Gastroesophageal sphincter (tissue), 3 donors: Measurements from ENCODE around the gene IMMP2L.

Experiments
- CTCF ChIP-seq, 4 experiments: fragments of 200-600 bp in 2 of 4; fragments of 450-650 bp in 2 of 4; sonication (generic) in 1 of 4; IDR thresholded peaks; one replicate each; pipeline ENCODE4 v1.5.1; 2017 to 2019; ENCODE audit warnings: antibody characterized with exemption in 4 of 4, mild to moderate bottlenecking in 2 of 4, moderate library complexity in 2 of 4
- POLR2A ChIP-seq, 2 donors: fragments of 450-650 bp; IDR thresholded peaks; one replicate each; pipeline ENCODE4 v1.6.1; 2017; ENCODE audit warnings: antibody characterized with exemption in 2 of 2, mild to moderate bottlenecking in 2 of 2, moderate library complexity in 1 of 2

- TF ChIP-seq CTCF (IDR thresholded peaks at IDR 0.05) (no peak), POLR2A (IDR thresholded peaks at IDR 0.05) (no peak)
Observed at GRCh38 chr7:110762546-110763225, 799.6 kb downstream of the IMMP2L start.
